ENCODE results near the gene PRPF4.
"Not testable (repeated sequence)": the region's sequence is repeated elsewhere in the genome, so short reads cannot be mapped to it uniquely, and the experiment has no call there.

- TF ChIP-seq CTCF, POLR2A (IDR thresholded peaks at IDR 0.05): not testable (repeated sequence)
These were observed 25.8 kb upstream of the PRPF4 start for GRCh38 chr9:113249661-113250060.

Measured in tibial nerve (tissue), 3 donors.